Bronchial epithelial cell (primary cell): ENCODE measurements around the gene SSPN. TPM values are rescaled to one million over a fixed set of nuclear protein-coding genes. Genes with fewer than 3 reads are reported as not detected.

Experiments used
- DNase-seq: peaks from one replicate; pipeline ENCODE4 v3.0.0-alpha.2; 2010; ENCODE audit warnings: low read depth
- FAIRE-seq: peaks from 2 replicates; lab custom pipeline; 2011; peaks lifted over from hg19 to GRCh38; lab: Jason Lieb, UNC
- H3K27me3 ChIP-seq: 2 replicates; pipeline ENCODE4 v1.5.1; 2011; ENCODE audit warnings: low read length; ENCODE audit not compliant: control insufficient read depth, insufficient read depth
- H3K36me3 ChIP-seq: 2 replicates; pipeline ENCODE4 v1.5.1; 2011; ENCODE audit warnings: low read length; ENCODE audit not compliant: control insufficient read depth, insufficient read depth
- H3K4me3 ChIP-seq: 2 replicates; pipeline ENCODE4 v1.5.1; 2011; ENCODE audit warnings: mild to moderate bottlenecking, low read depth, low read length, control low read depth
- total RNA-seq: library from RNA; depleted of rRNA; stranded (reverse); fragments of >200 nt; gene quantifications from 2 replicates; pipeline ENCODE4 v1.2.1, GENCODE V29; 2014
- TF ChIP-seq, protein P1 (sequence below): IDR thresholded peaks from 2 replicates; pipeline ENCODE4 v1.5.1; 2011; ENCODE audit warnings: mild to moderate bottlenecking, moderate library complexity, low read length, control low read depth, inconsistent platforms; ENCODE audit not compliant: insufficient read depth, severe bottlenecking

Gene SSPN
- total RNA-seq, 1 donor from 2014 or later, result 0.26 TPM

DNA sequence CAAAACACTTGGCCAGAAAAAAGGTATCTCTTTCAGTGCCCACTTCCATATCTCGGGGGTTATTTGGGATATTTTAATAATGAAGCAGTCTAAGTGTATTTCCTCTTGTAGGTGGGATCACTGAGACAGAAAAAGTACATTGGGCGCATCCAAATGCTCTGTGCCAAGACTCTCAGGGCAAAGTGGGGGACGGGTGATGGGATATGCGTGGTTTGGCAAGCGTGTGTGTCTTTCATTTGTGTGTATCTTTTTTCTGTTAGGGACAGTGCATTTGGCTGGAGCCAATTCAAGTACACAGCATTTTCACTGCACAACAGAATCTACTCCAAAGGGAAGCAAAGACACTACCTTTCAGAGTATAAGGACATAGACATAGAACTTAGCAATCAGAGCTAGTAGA lies 29.3 kb downstream of the SSPN start:
- no peak overlapping the region for H3K4me3 ChIP-seq
- FAIRE-seq (no peak), DNase-seq (no peak)
- TF ChIP-seq, protein P1, sequence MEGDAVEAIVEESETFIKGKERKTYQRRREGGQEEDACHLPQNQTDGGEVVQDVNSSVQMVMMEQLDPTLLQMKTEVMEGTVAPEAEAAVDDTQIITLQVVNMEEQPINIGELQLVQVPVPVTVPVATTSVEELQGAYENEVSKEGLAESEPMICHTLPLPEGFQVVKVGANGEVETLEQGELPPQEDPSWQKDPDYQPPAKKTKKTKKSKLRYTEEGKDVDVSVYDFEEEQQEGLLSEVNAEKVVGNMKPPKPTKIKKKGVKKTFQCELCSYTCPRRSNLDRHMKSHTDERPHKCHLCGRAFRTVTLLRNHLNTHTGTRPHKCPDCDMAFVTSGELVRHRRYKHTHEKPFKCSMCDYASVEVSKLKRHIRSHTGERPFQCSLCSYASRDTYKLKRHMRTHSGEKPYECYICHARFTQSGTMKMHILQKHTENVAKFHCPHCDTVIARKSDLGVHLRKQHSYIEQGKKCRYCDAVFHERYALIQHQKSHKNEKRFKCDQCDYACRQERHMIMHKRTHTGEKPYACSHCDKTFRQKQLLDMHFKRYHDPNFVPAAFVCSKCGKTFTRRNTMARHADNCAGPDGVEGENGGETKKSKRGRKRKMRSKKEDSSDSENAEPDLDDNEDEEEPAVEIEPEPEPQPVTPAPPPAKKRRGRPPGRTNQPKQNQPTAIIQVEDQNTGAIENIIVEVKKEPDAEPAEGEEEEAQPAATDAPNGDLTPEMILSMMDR, result no peak
- H3K36me3 ChIP-seq, result no peaks in the 10 kb centered on the region
- H3K27me3 ChIP-seq, result no peaks in the 10 kb centered on the region

DNA sequence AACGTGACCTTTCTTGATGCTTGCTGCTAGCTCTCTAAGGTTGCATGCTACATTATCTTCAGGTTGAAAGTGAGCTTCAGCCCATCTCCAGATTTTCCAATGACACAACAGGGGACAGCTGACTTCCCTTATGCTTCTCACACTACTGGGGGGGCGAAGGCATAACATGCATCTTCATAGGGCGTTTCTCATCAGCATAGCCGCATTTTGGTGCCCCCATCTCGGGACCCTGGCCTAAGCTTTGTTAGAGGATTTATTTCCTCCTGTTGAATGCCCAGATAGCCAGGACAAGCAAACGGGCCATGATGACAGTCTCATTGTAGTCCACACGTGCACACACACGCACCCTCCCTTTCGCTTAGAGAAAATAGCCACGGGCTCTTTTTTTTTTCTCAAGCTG lies 30.7 kb downstream of the SSPN start:
- no peak for DNase-seq
- FAIRE-seq, result no peak

DNA sequence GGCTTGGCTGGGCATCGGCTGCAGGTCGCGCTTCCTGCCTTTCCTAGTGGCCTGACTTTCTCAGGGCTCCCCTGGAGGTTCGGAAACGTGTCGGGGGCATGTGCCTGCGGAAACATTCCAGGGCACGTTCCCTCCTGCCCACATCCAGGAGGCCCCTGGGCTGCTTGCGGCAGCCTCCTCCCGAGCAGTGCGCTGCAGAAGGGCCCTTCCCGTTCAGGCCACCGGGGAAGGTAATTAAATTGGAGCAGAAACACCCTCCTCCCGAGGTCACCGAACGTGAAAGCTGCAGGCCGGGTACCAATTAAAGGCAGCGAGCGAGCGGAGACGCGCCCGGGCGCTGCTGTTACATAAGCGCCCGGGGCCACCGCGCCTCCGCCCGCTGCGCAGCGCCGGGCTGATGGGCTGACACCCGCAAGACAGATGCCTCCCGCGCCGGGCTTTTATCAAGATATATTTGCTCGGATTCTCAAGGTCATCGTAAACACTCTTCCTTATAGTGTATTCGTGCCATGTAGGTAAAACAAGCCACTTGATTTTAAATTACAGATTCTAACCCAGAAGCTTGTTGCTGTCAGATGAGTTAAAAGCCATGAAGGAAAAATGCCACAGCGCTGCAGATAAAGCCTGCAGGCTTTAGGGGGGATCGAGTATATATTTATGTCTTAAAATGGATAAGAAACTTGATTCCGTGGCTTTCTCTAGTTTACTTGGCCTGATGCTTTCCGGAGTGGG lies 31.4 kb downstream of the SSPN start:
- Histone ChIP-seq H3K27me3 (no peaks in the 10 kb centered on the region), H3K4me3 (peak overlapping the region; percentile 29), H3K36me3 (no peaks in the 10 kb centered on the region)
- FAIRE-seq (no peak), DNase-seq (peak; percentile 63)
- TF ChIP-seq, protein P1, result no peak

More for the DNA sequence above, 30.7 kb downstream of the SSPN start:
- TF ChIP-seq, protein P1, result no peak
- Histone ChIP-seq H3K36me3 (no peaks in the 10 kb centered on the region), H3K27me3 (no peaks in the 10 kb centered on the region), H3K4me3 (no peak overlapping the region)

DNA sequence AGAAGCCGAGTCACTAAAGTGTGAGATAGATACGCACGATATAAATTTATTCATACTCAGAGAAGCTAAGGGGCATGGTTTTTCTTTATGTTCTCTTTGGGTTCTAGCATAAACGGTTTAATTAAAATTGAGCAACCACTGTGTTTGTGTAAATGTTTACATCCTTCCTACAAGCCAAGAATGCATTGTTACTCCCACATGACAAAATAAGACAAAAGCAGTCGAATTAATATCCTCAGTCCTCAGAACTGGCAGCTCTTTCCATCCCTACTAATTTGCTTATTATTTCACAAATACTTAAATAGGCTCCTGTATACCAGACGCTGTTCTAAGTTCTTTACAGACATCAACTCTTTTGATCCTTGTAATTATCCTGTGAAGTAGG lies 32.0 kb downstream of the SSPN start:
- Histone ChIP-seq H3K27me3 (no peaks in the 10 kb centered on the region), H3K4me3 (no peak overlapping the region), H3K36me3 (no peaks in the 10 kb centered on the region)
- DNase-seq, result no peak
- FAIRE-seq, result no peak
- TF ChIP-seq, protein P1, result no peak

DNA sequence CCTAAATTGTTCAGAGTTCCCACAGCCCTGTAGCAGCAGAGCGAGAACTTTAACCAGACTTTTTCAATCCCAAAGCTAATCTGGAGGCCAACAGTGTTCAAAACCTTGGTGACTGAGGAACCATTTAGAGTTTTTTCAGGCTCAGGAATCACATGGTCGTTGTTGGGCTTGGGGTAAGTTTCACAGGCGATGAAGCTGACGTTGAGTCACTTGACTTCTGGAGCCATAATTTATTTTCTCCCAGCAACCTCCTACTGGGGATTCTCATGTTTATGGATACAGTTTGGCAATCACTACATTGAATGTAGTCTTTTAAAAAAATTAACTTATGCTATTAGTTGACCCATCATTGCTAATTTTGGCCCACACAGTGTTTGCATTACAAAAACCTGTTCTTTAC lies 34.5 kb downstream of the SSPN start:
- Histone ChIP-seq H3K4me3 (no peak overlapping the region), H3K36me3 (no peaks in the 10 kb centered on the region), H3K27me3 (no peaks in the 10 kb centered on the region)
- DNase-seq (no peak), FAIRE-seq (no peak)
- TF ChIP-seq, protein P1, result no peak

DNA sequence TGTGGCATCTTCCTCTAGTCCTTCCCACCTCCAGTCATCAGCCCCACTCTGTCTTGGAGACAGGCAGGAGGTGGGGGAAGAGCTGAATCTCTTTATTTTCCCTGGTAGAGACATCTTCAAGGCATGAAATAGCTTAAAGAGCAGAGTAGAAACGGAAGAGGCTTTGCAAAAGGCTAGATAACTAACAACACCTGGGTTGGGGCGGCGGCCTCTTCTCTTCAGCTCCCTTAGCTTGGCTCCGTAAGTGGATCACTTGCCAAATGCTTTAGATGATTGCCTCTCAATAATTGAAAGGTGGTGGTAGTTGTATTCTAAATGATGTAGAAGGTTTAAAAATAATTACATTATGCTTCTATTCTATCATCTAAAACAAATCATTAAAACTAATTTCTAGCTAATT lies 36.1 kb downstream of the SSPN start:
- DNase-seq, result no peak

More for the DNA sequence above, 36.1 kb downstream of the SSPN start:
- no peak for FAIRE-seq
- no peak overlapping the region for H3K4me3 ChIP-seq
- TF ChIP-seq, protein P1, result no peak
- no peaks in the 10 kb centered on the region for H3K27me3 ChIP-seq
- no peaks in the 10 kb centered on the region for H3K36me3 ChIP-seq
